H1 (cell line): Measurements from ENCODE around the gene GIPC1. TPM values are rescaled to one million over a fixed set of nuclear protein-coding genes. Genes with fewer than 3 reads are reported as not detected.

Source experiments
- ATF3 ChIP-seq: IDR thresholded peaks from 2 replicates; pipeline ENCODE4 v1.6.1; 2011; ENCODE audit warnings: low read depth, mild to moderate bottlenecking, low read length; ENCODE audit not compliant: insufficient read depth
- BACH1 ChIP-seq: IDR thresholded peaks from 2 replicates; pipeline ENCODE4 v1.6.1; 2012; ENCODE audit warnings: low read length, improper control_type of control experiment
- BRCA1 ChIP-seq: IDR thresholded peaks from 2 replicates; pipeline ENCODE4 v1.6.1; 2012; ENCODE audit warnings: low read depth, low read length, improper control_type of control experiment
- CBX5 ChIP-seq: fragments of 300-800, 300-1000 bp; sonication (generic); IDR thresholded peaks from 2 replicates; pipeline ENCODE4 v1.7.1; 2016; ENCODE audit warnings: antibody characterized with exemption, low read length, low read depth
- CBX8 ChIP-seq: fragments of 300-800, 300-1000 bp; sonication (generic); IDR thresholded peaks from 2 replicates; pipeline ENCODE4 v1.7.1; 2016; ENCODE audit warnings: low read depth, low read length, borderline replicate concordance
- CTBP2 ChIP-seq: IDR thresholded peaks from 2 replicates; pipeline ENCODE4 v1.7.0; 2011; ENCODE audit warnings: borderline replicate concordance, mild to moderate bottlenecking, moderate library complexity, mixed read lengths, low read length; ENCODE audit not compliant: insufficient read depth, insufficient read length
- EGR1 ChIP-seq: IDR thresholded peaks from 2 replicates; pipeline ENCODE4 v1.6.1; 2011; ENCODE audit warnings: low read depth, low read length, borderline replicate concordance
- EP300 ChIP-seq, 2 experiments: IDR thresholded peaks; 1 replicate in 1 of 2; 2 replicates in 1 of 2; pipeline ENCODE4 v1.6.1; 2011 to 2012; ENCODE audit warnings: low read depth in 2 of 2, low read length in 2 of 2, mild to moderate bottlenecking in 2 of 2, borderline replicate concordance in 1 of 2, inconsistent platforms in 1 of 2, moderate library complexity in 1 of 2
- GABPA ChIP-seq: IDR thresholded peaks from 2 replicates; pipeline ENCODE4 v1.6.1; 2011; ENCODE audit warnings: mild to moderate bottlenecking, low read length, moderate library complexity, borderline replicate concordance; ENCODE audit not compliant: insufficient read depth
- HDAC2 ChIP-seq, 2 experiments: fragments of 300-600 bp in 1 of 2; sonication (generic) in 1 of 2; IDR thresholded peaks; 2 replicates each; pipeline ENCODE4 v1.6.1; 2011 to 2012; ENCODE audit warnings: low read depth in 2 of 2, low read length in 2 of 2, mild to moderate bottlenecking in 2 of 2, moderate library complexity in 2 of 2, borderline replicate concordance in 1 of 2, inconsistent platforms in 1 of 2
- KDM1A ChIP-seq: fragments of 200-600, 300-600 bp; sonication (generic); IDR thresholded peaks from 2 replicates; pipeline ENCODE4 v1.7.1; 2016; ENCODE audit warnings: mild to moderate bottlenecking, low read length, borderline replicate concordance
- KDM5A ChIP-seq: fragments of 200-600 bp; IDR thresholded peaks from 2 replicates; pipeline ENCODE4 v1.7.1; 2012; ENCODE audit warnings: mild to moderate bottlenecking, low read length, inconsistent platforms, mixed read lengths
- MAFK ChIP-seq: IDR thresholded peaks from 2 replicates; pipeline ENCODE4 v1.6.1; 2012; ENCODE audit warnings: low read depth, mild to moderate bottlenecking, improper control_type of control experiment, low read length
- NRF1 ChIP-seq: IDR thresholded peaks from 2 replicates; pipeline ENCODE4 v1.6.1; 2011; ENCODE audit warnings: mild to moderate bottlenecking, low read depth, low read length, improper control_type of control experiment
- POLR2AphosphoS5 ChIP-seq: IDR thresholded peaks from 2 replicates; pipeline ENCODE4 v1.6.1; 2011; ENCODE audit warnings: low read depth, low read length
- RAD21 ChIP-seq, 2 experiments: IDR thresholded peaks in 1 of 2; conservative IDR thresholded peaks in 1 of 2; 2 replicates each; pipeline ENCODE4 v1.6.1; 2011; ENCODE audit warnings: low read depth in 2 of 2, low read length in 2 of 2, improper control_type of control experiment in 1 of 2, inconsistent platforms in 1 of 2, mild to moderate bottlenecking in 1 of 2, moderate library complexity in 1 of 2
- RBBP5 ChIP-seq: IDR thresholded peaks from 2 replicates; pipeline ENCODE4 v1.7.1; 2012; ENCODE audit warnings: low read depth, mild to moderate bottlenecking, inconsistent platforms, low read length, moderate library complexity, borderline replicate concordance
- RXRA ChIP-seq: IDR thresholded peaks from 2 replicates; pipeline ENCODE4 v1.6.1; 2011; ENCODE audit warnings: low read depth, mild to moderate bottlenecking, low read length, moderate library complexity; ENCODE audit not compliant: insufficient read depth
- SAP30 ChIP-seq: fragments of 300-600 bp; sonication (generic); IDR thresholded peaks from 2 replicates; pipeline ENCODE4 v1.7.1; 2012; ENCODE audit warnings: low read length, moderate library complexity, mild to moderate bottlenecking, inconsistent platforms; ENCODE audit not compliant: insufficient read depth, insufficient replicate concordance
- SUZ12 ChIP-seq: fragments of 200-600 bp; sonication (generic); IDR thresholded peaks from 2 replicates; pipeline ENCODE4 v1.6.1; 2012; ENCODE audit warnings: mild to moderate bottlenecking, inconsistent platforms, low read length, moderate library complexity, mixed read lengths
- TAF7 ChIP-seq: optimal IDR thresholded peaks from 2 replicates; pipeline ENCODE3; 2011; ENCODE audit warnings: low read depth, mild to moderate bottlenecking, inconsistent platforms, low read length, moderate library complexity, borderline replicate concordance
- polyA plus RNA-seq, 7 experiments: library from polyadenylated mRNA; depleted of rRNA in 3 of 7; stranded (reverse) in 5 of 7; unstranded in 2 of 7; fragments of >200 nt in 5 of 7; fragments of 200-250 nt in 2 of 7; gene quantifications; 1 replicate in 5 of 7; 2 replicates in 1 of 7; 4 replicates in 1 of 7; pipeline versions ENCODE4 v1.2.1 to v1.2.3, GENCODE V29; 2011 to 2013; ENCODE audit warnings: missing spikeins in 2 of 7, mixed read lengths in 2 of 7
- total RNA-seq: library from RNA; stranded (reverse); fragmentation: NEBNext Ultra II Directional; extraction: Animal tissue kit (Norgen Biotek cat#: 25700); gene quantifications from 2 replicates; pipeline ENCODE4 v1.2.1, GENCODE V29; 2021

Gene GIPC1
- total and polyA plus RNA-seq, 2 of the 8 experiments (the other 6 are each of a cell fraction or from before 2014, with no cell fraction given), result 65.6 to 72.0 TPM

- TF ChIP-seq NRF1 (no peak), HDAC2 (IDR thresholded peaks at IDR 0.05; ENCODE audit: borderline replicate concordance in 1 of 2, low read depth in 2 of 2, low read length in 2 of 2) (no peak), BACH1 (no peak), KDM5A (no peak), POLR2AphosphoS5 (no peak), RXRA (no peak), CBX8 (no peak), BRCA1 (no peak), RAD21 (IDR thresholded peaks at IDR 0.05 in 1 of 2, conservative IDR thresholded peaks at IDR 0.05 in 1 of 2; ENCODE audit: low read depth in 2 of 2, low read length in 2 of 2) (no peak), EGR1 (no peak; the same call in 1 of the 2 replicates), SUZ12 (no peak), RBBP5 (no peak), MAFK (no peak), GABPA (no peak), TAF7 (peak; percentile 16), EP300 (IDR thresholded peaks at IDR 0.05; ENCODE audit: borderline replicate concordance in 1 of 2, low read depth in 2 of 2, low read length in 2 of 2) (0 out of 3 replicates have a peak, but pooled peaks of 1 of the 2 experiments have one; percentile 23), CTBP2 (no peak), CBX5 (no peak), SAP30 (no peak), ATF3 (no peak), KDM1A (peak; percentile 29; the same call in 1 of the 2 replicates)
Observed at GRCh38 chr19:14432791-14433553, 63.0 kb downstream of the GIPC1 start, which contains the start of gene PKN1 (continued).
